HepG2 (cell line): ENCODE measurements around the gene ALDH4A1. TPM values are rescaled to one million over a fixed set of nuclear protein-coding genes. Genes with fewer than 3 reads are reported as not detected.

Experiments used
- ATAC-seq: fragments of 200-7000 bp; cut with Tn5 transposase; 3 replicates; pipeline ENCODE4 v1.9.1; 2020; ENCODE audit warnings: mild to moderate bottlenecking, moderate library complexity
- BruUV-seq: library from RNA; stranded (reverse); fragments of 400-500 nt; replicated peaks from 2 replicates; lab custom pipeline; 2021; lab: Mats Ljungman, UMichigan
- CTCF ChIA-PET: fragments of 300-600 bp; formaldehyde crosslinking; extraction: SDS; loops from one replicate; lab custom pipeline; 2021; ENCODE audit warnings: low total read pairs, inconsistent platforms, low intra/inter-chr PET ratio; lab: Yijun Ruan, JAX
- POLR2A ChIA-PET: fragments of 350-600 bp; sonication (Branson Sonifier 250); formaldehyde crosslinking; loops from one replicate; lab custom pipeline; 2020; ENCODE audit warnings: antibody characterized with exemption, inconsistent platforms; lab: Yijun Ruan, JAX
- DNase-seq: peaks from one replicate; pipeline ENCODE4 v3.0.0-alpha.2; 2015; ENCODE audit warnings: low spot score
- FAIRE-seq: peaks from 3 replicates; lab custom pipeline; 2011; peaks lifted over from hg19 to GRCh38; lab: Jason Lieb, UNC
- H2AFZ ChIP-seq: one replicate; pipeline ENCODE4 v1.6.1; 2011; ENCODE audit warnings: low read length, inconsistent platforms
- H3K27ac ChIP-seq: fragments of 300-600 bp; 3 replicates; pipeline ENCODE4 v1.8.0; 2011; ENCODE audit warnings: mixed run types, mild to moderate bottlenecking, mixed read lengths, low read length, inconsistent platforms; ENCODE audit not compliant: insufficient read depth; ENCODE audit errors: extremely low read length
- H3K27me3 ChIP-seq, 2 experiments: fragments of 200-600 bp in 1 of 2; 2 replicates in 1 of 2; 3 replicates in 1 of 2; pipeline versions ENCODE4 v1.6.0 to v1.8.0; 2011; ENCODE audit warnings: low read length in 2 of 2, mild to moderate bottlenecking in 2 of 2, moderate library complexity in 2 of 2, inconsistent platforms in 1 of 2; ENCODE audit not compliant: insufficient read depth in 2 of 2, control insufficient read depth in 1 of 2
- H3K36me3 ChIP-seq, 2 experiments: fragments of 200-600 bp in 1 of 2; replicated peaks in 1 of 2; 2 replicates in 1 of 2; 3 replicates in 1 of 2; pipeline versions ENCODE4 v1.5.1 to v1.8.0; 2011; ENCODE audit warnings: low read length in 2 of 2, inconsistent platforms in 1 of 2; ENCODE audit not compliant: insufficient read depth in 2 of 2, control insufficient read depth in 1 of 2
- H3K4me1 ChIP-seq: 2 replicates; pipeline ENCODE4 v1.5.1; 2012; ENCODE audit warnings: low read length, inconsistent platforms; ENCODE audit not compliant: insufficient read depth
- H3K4me2 ChIP-seq: 2 replicates; pipeline ENCODE4 v1.6.0; 2011; ENCODE audit warnings: low read depth, low read length, inconsistent platforms
- H3K4me3 ChIP-seq, 3 experiments: fragments of 200-600 bp in 1 of 3; sonication (generic), shearing (Covaris generic) in 1 of 3; replicated peaks in 1 of 3; 2 replicates each; pipeline ENCODE4 v1.5.1; 2011 to 2016; ENCODE audit warnings: low read length in 3 of 3, inconsistent platforms in 2 of 3, low read depth in 2 of 3, mild to moderate bottlenecking in 2 of 3, control low read depth in 1 of 3, mixed read lengths in 1 of 3; ENCODE audit not compliant: insufficient read depth in 1 of 3
- H3K79me2 ChIP-seq: one replicate; pipeline ENCODE4 v1.6.1; 2011; ENCODE audit warnings: low read length, inconsistent platforms; ENCODE audit not compliant: insufficient read depth
- H3K9ac ChIP-seq: 2 replicates; pipeline ENCODE4 v1.6.0; 2011; ENCODE audit warnings: mild to moderate bottlenecking, low read depth, low read length, inconsistent platforms; ENCODE audit not compliant: insufficient read depth
- H3K9me3 ChIP-seq: 2 replicates; pipeline ENCODE4 v1.5.1; 2012; ENCODE audit warnings: mild to moderate bottlenecking, low read length
- H4K20me1 ChIP-seq: 2 replicates; pipeline ENCODE4 v1.6.0; 2011; ENCODE audit warnings: inconsistent platforms, mild to moderate bottlenecking, low read length, moderate library complexity; ENCODE audit not compliant: insufficient read depth
- AGO2 ChIP-seq: fragments of 200-400 bp; formaldehyde crosslinking; optimal IDR thresholded peaks from 2 replicates; pipeline ENCODE3; 2017; ENCODE audit warnings: mild to moderate bottlenecking, low read depth, low read length, moderate library complexity
- POLR2A ChIP-seq, 2 experiments: IDR thresholded peaks; 2 replicates each; pipeline ENCODE4 v1.6.1; 2011; ENCODE audit warnings: low read depth in 2 of 2, low read length in 2 of 2, mild to moderate bottlenecking in 1 of 2, moderate library complexity in 1 of 2; ENCODE audit not compliant: insufficient read depth in 1 of 2
- RAD21 ChIP-seq: fragments of 450-650 bp; formaldehyde crosslinking; IDR thresholded peaks from 2 replicates; pipeline ENCODE4 v1.5.0; 2020; ENCODE audit warnings: mild to moderate bottlenecking
- TMF1 ChIP-seq: sonication (generic); formaldehyde crosslinking; IDR thresholded peaks from 2 replicates; pipeline ENCODE4 v1.8.1; 2022; ENCODE audit warnings: low read depth, missing genetic modification reagents
- ZMYM2 ChIP-seq: sonication (generic); formaldehyde crosslinking; IDR thresholded peaks from 2 replicates; pipeline ENCODE4 v1.8.0; 2022; ENCODE audit warnings: mild to moderate bottlenecking, missing genetic modification reagents
- ZNF547 ChIP-seq: sonication (generic); formaldehyde crosslinking; IDR thresholded peaks from 2 replicates; pipeline ENCODE4 v1.5.1; 2020; ENCODE audit warnings: mild to moderate bottlenecking, missing genetic modification reagents
- ZNF605 ChIP-seq: sonication (generic); formaldehyde crosslinking; IDR thresholded peaks from 2 replicates; pipeline ENCODE4 v1.8.0; 2022; ENCODE audit warnings: mild to moderate bottlenecking, missing genetic modification reagents
- ZNF629 ChIP-seq: sonication (generic); formaldehyde crosslinking; conservative IDR thresholded peaks from 2 replicates; pipeline ENCODE4 v1.5.0; 2020; ENCODE audit warnings: missing genetic modification reagents
- WGBS: methylation state at CpG from one replicate; pipeline ENCODE4 v1.1.6; 2017; ENCODE audit warnings: low lambda C conversion rate; 5-methylcytosine and 5-hydroxymethylcytosine counted together
- in situ Hi-C: cut with HindIII; loops from 2 replicates; pipeline ENCODE4 v1.10.0; 2017; ENCODE audit warnings: low pct_unique_long_range_greater_than_20kb; ENCODE audit not compliant: extremely low pct_ligation_motif_present
- intact Hi-C: fragments of 100-400 bp; cut with micrococcal nuclease; formaldehyde crosslinking; loops from one replicate; pipeline ENCODE4 v1.10.0; 2022; ENCODE audit not compliant: unreplicated experiment
- polyA plus RNA-seq, 8 experiments: library from polyadenylated mRNA; depleted of rRNA in 3 of 8; stranded (reverse) in 7 of 8; unstranded in 1 of 8; fragments of >200 nt; fragmentation: Illumina TruSeq in 4 of 8; extraction: Trizol in 4 of 8; gene quantifications; 2 replicates each; pipeline versions ENCODE4 v1.2.1 to v1.2.3, GENCODE V29; 2011 to 2016; ENCODE audit warnings: low read depth in 4 of 8, missing spikeins in 1 of 8, mixed read lengths in 1 of 8; ENCODE audit not compliant: insufficient read depth in 1 of 8
- total RNA-seq, 5 experiments: library from RNA; depleted of rRNA; stranded (reverse); fragments of >200 nt; fragmentation: Illumina TruSeq; extraction: Trizol; gene quantifications; 2 replicates each; pipeline ENCODE4 v1.2.3, GENCODE V29; 2016; ENCODE audit warnings: low read depth in 1 of 5
- TF ChIP-seq, protein P1 (sequence below): sonication (generic); formaldehyde crosslinking; IDR thresholded peaks from 2 replicates; pipeline ENCODE4 v1.4.0; 2020; ENCODE audit warnings: missing genetic modification reagents
- TF ChIP-seq, protein P2 (sequence below): sonication (generic); formaldehyde crosslinking; IDR thresholded peaks from 2 replicates; pipeline ENCODE4 v1.8.1; 2023; ENCODE audit warnings: mild to moderate bottlenecking, missing genetic modification reagents
- TF ChIP-seq, protein P3 (sequence below): IDR thresholded peaks from 2 replicates; pipeline ENCODE4 v1.6.1; 2016; ENCODE audit warnings: low read depth, borderline replicate concordance

ALDH4A1 gene
- total and polyA plus RNA-seq, 2 of the 13 experiments (the other 11 are each of a cell fraction or from before 2014, with no cell fraction given) = 76.4 to 240 TPM

GRCh38 chr1:18903291-18903756 is 969 bp upstream of the ALDH4A1 start:
- 49% methylated on average over 8 of the region's 8 CpGs for WGBS

GRCh38 chr1:18901952-18902522 is 318 bp downstream of the ALDH4A1 start:
- intact Hi-C loops = loop anchor here (2.0 kb wide), 2 partner anchors 17 to 109 kb away; no protein-coding TSS in a partner anchor
- TF ChIP-seq POLR2A (IDR thresholded peaks at IDR 0.05; ENCODE audit: insufficient read depth in 1 of 2, low read depth in 2 of 2, low read length in 2 of 2) (peak in 1 of 2 experiments; percentile 85; a peak in 2 of 4 replicates), ZNF547 (peak; percentile 15; the same call in 1 of the 2 replicates), RAD21 (CRISPR knock-in tag) (peak; percentile 24; the same call in 1 of the 2 replicates), AGO2 (peak; percentile 61), TMF1 (no peak)
- TF ChIP-seq, protein P1, sequence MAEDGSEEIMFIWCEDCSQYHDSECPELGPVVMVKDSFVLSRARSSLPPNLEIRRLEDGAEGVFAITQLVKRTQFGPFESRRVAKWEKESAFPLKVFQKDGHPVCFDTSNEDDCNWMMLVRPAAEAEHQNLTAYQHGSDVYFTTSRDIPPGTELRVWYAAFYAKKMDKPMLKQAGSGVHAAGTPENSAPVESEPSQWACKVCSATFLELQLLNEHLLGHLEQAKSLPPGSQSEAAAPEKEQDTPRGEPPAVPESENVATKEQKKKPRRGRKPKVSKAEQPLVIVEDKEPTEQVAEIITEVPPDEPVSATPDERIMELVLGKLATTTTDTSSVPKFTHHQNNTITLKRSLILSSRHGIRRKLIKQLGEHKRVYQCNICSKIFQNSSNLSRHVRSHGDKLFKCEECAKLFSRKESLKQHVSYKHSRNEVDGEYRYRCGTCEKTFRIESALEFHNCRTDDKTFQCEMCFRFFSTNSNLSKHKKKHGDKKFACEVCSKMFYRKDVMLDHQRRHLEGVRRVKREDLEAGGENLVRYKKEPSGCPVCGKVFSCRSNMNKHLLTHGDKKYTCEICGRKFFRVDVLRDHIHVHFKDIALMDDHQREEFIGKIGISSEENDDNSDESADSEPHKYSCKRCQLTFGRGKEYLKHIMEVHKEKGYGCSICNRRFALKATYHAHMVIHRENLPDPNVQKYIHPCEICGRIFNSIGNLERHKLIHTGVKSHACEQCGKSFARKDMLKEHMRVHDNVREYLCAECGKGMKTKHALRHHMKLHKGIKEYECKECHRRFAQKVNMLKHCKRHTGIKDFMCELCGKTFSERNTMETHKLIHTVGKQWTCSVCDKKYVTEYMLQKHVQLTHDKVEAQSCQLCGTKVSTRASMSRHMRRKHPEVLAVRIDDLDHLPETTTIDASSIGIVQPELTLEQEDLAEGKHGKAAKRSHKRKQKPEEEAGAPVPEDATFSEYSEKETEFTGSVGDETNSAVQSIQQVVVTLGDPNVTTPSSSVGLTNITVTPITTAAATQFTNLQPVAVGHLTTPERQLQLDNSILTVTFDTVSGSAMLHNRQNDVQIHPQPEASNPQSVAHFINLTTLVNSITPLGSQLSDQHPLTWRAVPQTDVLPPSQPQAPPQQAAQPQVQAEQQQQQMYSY (CRISPR knock-in tag) = peak; percentile 20; the same call in 1 of the 2 replicates
- TF ChIP-seq, protein P2, sequence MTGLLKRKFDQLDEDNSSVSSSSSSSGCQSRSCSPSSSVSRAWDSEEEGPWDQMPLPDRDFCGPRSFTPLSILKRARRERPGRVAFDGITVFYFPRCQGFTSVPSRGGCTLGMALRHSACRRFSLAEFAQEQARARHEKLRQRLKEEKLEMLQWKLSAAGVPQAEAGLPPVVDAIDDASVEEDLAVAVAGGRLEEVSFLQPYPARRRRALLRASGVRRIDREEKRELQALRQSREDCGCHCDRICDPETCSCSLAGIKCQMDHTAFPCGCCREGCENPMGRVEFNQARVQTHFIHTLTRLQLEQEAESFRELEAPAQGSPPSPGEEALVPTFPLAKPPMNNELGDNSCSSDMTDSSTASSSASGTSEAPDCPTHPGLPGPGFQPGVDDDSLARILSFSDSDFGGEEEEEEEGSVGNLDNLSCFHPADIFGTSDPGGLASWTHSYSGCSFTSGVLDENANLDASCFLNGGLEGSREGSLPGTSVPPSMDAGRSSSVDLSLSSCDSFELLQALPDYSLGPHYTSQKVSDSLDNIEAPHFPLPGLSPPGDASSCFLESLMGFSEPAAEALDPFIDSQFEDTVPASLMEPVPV (CRISPR knock-in tag) = no peak

More at GRCh38 chr1:18903291-18903756, 969 bp upstream of the ALDH4A1 start:
- peaks cover 6 to 14% of the 10 kb centered on the region in 2 experiments; a peak in 4 of 5 replicates for H3K36me3 ChIP-seq
- TF ChIP-seq ZNF629 (0 out of 2 replicates have a peak, but pooled peaks have one; percentile 28), ZMYM2 (CRISPR knock-in tag) (0 out of 2 replicates have a peak, but pooled peaks have one; percentile 28), ZNF605 (CRISPR knock-in tag) (0 out of 2 replicates have a peak, but pooled peaks have one; percentile 41)
- TF ChIP-seq, protein P3, sequence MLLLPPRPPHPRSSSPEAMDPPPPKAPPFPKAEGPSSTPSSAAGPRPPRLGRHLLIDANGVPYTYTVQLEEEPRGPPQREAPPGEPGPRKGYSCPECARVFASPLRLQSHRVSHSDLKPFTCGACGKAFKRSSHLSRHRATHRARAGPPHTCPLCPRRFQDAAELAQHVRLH = no peak
- TF ChIP-seq, all 625 proteins: peak for 3
- no peak for ATAC-seq
- Histone ChIP-seq H3K9me3 (no peaks in the 10 kb centered on the region), H3K9ac (peak overlapping the region; percentile 89), H3K27me3 (no peaks in the 10 kb centered on the region), H3K79me2 (peaks cover 28% of the 10 kb centered on the region), H3K27ac (peak overlapping the region; percentile 95), H3K4me3 (peak overlapping the region; percentile 52 to 94 (median 59)), H3K4me2 (peak overlapping the region; percentile 97), H3K4me1 (peaks cover 39% of the 10 kb centered on the region), H2AFZ (no peak overlapping the region), H4K20me1 (no peaks in the 10 kb centered on the region; the same call in 1 of the 2 replicates)
- intact Hi-C loops = no loop called here
- no peak for DNase-seq
- BruUV-seq = TSS peak; percentile 87
- in situ Hi-C loops = no loop called here
- ChIA-PET POLR2A (interaction anchor here (0.6 to 3.2 kb wide), 13 partner anchors 9 to 311 kb away, joined by 3 to 13 read pairs (median 4); no protein-coding TSS in a partner anchor), CTCF (interaction anchor here (1.0 to 1.7 kb wide), 3 partner anchors 10 to 166 kb away, joined by 3 to 6 read pairs (median 5); no protein-coding TSS in a partner anchor)
- FAIRE-seq = no peak

More at GRCh38 chr1:18901952-18902522, 318 bp downstream of the ALDH4A1 start:
- peak overlapping the region; percentile 89 for H3K9ac ChIP-seq
- H3K4me1 ChIP-seq = peaks cover 52% of the 10 kb centered on the region
- peaks cover 5% of the 10 kb centered on the region; the same call in 1 of the 2 replicates for H4K20me1 ChIP-seq
- CTCF ChIA-PET = interaction anchor here (1.7 kb wide), 1 partner anchor 18 kb away, joined by 5 read pairs; no protein-coding TSS in a partner anchor
- H3K27me3 ChIP-seq = no peaks in the 10 kb centered on the region
- H3K9me3 ChIP-seq = no peaks in the 10 kb centered on the region
- H2AFZ ChIP-seq = no peak overlapping the region
- peaks cover 6 to 16% of the 10 kb centered on the region in 2 experiments; a peak in 4 of 5 replicates for H3K36me3 ChIP-seq
- peak overlapping the region; percentile 97 for H3K4me2 ChIP-seq
- peak overlapping the region; percentile 81 to 95 (median 94) for H3K4me3 ChIP-seq
- WGBS = under 1% methylated on average over 17 of the region's 44 CpGs
- in situ Hi-C loops = no loop called here
- ATAC-seq = no peak; the same call in 2 of the 3 replicates
- no peak for DNase-seq
- POLR2A ChIA-PET = interaction anchor here (0.9 to 3.2 kb wide), 12 partner anchors 9 to 237 kb away, joined by 3 to 13 read pairs (median 4); no protein-coding TSS in a partner anchor
- FAIRE-seq = no peak
- H3K27ac ChIP-seq = peak overlapping the region; percentile 95
- H3K79me2 ChIP-seq = peaks cover 39% of the 10 kb centered on the region
- no TSS peak for BruUV-seq
